ENCODE measurements around the gene WFIKKN2. TPM values are rescaled to one million over a fixed set of nuclear protein-coding genes. Genes with fewer than 3 reads are reported as not detected.
A peak's percentile ranks its signal among the peaks of the same experiment; 100 is the strongest.

Gene WFIKKN2
- total and polyA plus RNA-seq, 2 of the 13 experiments (the other 11 are each of a cell fraction or from before 2014, with no cell fraction given): not detected

DNA sequence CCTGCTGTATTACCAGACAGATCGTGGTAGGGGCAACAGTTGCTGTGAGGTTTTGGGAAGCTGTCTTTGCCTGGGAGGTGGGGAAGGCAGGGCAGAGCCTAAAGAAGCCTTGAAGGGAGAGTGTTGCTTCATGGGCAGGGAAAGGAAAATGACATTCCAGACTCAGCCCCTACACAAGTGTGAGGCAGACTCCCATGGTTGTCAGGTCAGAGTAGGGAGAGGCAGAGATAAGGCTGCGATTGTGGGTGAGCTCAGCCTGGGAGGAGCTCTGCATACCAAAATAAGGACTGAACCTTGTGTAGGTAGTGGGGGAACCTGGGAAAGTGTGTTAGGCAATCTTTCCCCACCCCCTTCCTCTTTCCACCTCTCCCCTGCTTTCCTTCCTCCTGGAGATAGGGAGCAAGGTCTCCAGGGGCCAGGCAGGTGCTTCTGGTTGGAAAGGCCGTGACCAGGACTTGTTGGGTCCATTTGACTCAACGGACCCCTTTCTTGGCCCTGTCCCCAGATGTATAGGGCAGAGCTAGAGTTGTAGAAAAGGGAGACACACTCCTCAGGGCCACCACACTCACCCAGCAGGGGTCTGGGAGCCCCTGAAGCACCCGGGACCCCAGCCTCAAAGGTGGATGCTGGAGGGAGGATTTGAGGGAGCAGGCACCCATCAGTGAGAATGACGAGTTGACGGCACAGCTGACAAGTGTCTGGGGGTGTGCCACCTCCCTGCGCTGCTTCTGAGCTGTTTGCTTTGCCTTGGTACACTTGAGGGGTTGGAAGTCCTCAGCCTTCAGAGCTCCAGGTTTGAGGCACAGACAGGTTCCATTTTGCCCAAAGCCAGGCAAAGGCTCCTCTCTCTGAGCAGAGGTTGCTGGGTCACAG lies 49.3 kb downstream of the WFIKKN2 start (continued):
- TF ChIP-seq ZBTB3 (CRISPR knock-in tag; IDR thresholded peaks at IDR 0.05; ENCODE audit: borderline replicate concordance, low read depth): no peak
- no peak for TF ChIP-seq BRCA1 (CRISPR knock-in tag; IDR thresholded peaks at IDR 0.05)
- TF ChIP-seq ZC3H13 (CRISPR knock-in tag; IDR thresholded peaks at IDR 0.05): no peak
- TF ChIP-seq, protein P1, sequence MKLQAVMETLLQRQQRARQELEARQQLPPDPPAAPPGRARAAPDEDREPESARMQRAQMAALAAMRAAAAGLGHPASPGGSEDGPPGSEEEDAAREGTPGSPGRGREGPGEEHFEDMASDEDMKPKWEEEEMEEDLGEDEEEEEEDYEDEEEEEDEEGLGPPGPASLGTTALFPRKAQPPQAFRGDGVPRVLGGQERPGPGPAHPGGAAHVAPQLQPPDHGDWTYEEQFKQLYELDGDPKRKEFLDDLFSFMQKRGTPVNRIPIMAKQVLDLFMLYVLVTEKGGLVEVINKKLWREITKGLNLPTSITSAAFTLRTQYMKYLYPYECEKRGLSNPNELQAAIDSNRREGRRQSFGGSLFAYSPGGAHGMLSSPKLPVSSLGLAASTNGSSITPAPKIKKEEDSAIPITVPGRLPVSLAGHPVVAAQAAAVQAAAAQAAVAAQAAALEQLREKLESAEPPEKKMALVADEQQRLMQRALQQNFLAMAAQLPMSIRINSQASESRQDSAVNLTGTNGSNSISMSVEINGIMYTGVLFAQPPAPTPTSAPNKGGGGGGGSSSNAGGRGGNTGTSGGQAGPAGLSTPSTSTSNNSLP (IDR thresholded peaks at IDR 0.05; ENCODE audit: low read depth, low read length): no peak
- TF ChIP-seq GATA4 (IDR thresholded peaks at IDR 0.05; ENCODE audit: borderline replicate concordance, low read depth): 0 out of 2 replicates have a peak, but pooled peaks have one; percentile 57
- peak; percentile 58; the same call in 1 of the 2 replicates for TF ChIP-seq NCOA1 (CRISPR knock-in tag; IDR thresholded peaks at IDR 0.05)
- no peak for TF ChIP-seq ZNF282 (IDR thresholded peaks at IDR 0.05; ENCODE audit: partially characterized antibody)
- TF ChIP-seq EP300 (IDR thresholded peaks at IDR 0.05; ENCODE audit: low read depth in 2 of 2, low read length in 2 of 2): peak in 1 of 2 experiments; percentile 80; a peak in 2 of 4 replicates
- TF ChIP-seq EP300 (CRISPR knock-in tag; IDR thresholded peaks at IDR 0.05; ENCODE audit: borderline replicate concordance): peak; percentile 57; the same call in 1 of the 2 replicates
- no peak for TF ChIP-seq ZNF451 (CRISPR knock-in tag; IDR thresholded peaks at IDR 0.05)
- TF ChIP-seq ARNTL (CRISPR knock-in tag; IDR thresholded peaks at IDR 0.05): no peak; the same call in 1 of the 2 replicates
- TF ChIP-seq YEATS2 (CRISPR knock-in tag; IDR thresholded peaks at IDR 0.05; ENCODE audit: borderline replicate concordance): 0 out of 2 replicates have a peak, but pooled peaks have one; percentile 21
- no peak for TF ChIP-seq JARID2 (CRISPR knock-in tag; IDR thresholded peaks at IDR 0.05; ENCODE audit: insufficient replicate concordance)
- TF ChIP-seq, protein P2, sequence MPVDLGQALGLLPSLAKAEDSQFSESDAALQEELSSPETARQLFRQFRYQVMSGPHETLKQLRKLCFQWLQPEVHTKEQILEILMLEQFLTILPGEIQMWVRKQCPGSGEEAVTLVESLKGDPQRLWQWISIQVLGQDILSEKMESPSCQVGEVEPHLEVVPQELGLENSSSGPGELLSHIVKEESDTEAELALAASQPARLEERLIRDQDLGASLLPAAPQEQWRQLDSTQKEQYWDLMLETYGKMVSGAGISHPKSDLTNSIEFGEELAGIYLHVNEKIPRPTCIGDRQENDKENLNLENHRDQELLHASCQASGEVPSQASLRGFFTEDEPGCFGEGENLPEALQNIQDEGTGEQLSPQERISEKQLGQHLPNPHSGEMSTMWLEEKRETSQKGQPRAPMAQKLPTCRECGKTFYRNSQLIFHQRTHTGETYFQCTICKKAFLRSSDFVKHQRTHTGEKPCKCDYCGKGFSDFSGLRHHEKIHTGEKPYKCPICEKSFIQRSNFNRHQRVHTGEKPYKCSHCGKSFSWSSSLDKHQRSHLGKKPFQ (CRISPR knock-in tag; IDR thresholded peaks at IDR 0.05; ENCODE audit: insufficient replicate concordance): no peak
- TF ChIP-seq, protein P3, sequence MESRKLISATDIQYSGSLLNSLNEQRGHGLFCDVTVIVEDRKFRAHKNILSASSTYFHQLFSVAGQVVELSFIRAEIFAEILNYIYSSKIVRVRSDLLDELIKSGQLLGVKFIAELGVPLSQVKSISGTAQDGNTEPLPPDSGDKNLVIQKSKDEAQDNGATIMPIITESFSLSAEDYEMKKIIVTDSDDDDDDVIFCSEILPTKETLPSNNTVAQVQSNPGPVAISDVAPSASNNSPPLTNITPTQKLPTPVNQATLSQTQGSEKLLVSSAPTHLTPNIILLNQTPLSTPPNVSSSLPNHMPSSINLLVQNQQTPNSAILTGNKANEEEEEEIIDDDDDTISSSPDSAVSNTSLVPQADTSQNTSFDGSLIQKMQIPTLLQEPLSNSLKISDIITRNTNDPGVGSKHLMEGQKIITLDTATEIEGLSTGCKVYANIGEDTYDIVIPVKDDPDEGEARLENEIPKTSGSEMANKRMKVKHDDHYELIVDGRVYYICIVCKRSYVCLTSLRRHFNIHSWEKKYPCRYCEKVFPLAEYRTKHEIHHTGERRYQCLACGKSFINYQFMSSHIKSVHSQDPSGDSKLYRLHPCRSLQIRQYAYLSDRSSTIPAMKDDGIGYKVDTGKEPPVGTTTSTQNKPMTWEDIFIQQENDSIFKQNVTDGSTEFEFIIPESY (CRISPR knock-in tag; IDR thresholded peaks at IDR 0.05): no peak
- TF ChIP-seq ZNF12 (CRISPR knock-in tag; IDR thresholded peaks at IDR 0.05): no peak
- TF ChIP-seq, protein P4, sequence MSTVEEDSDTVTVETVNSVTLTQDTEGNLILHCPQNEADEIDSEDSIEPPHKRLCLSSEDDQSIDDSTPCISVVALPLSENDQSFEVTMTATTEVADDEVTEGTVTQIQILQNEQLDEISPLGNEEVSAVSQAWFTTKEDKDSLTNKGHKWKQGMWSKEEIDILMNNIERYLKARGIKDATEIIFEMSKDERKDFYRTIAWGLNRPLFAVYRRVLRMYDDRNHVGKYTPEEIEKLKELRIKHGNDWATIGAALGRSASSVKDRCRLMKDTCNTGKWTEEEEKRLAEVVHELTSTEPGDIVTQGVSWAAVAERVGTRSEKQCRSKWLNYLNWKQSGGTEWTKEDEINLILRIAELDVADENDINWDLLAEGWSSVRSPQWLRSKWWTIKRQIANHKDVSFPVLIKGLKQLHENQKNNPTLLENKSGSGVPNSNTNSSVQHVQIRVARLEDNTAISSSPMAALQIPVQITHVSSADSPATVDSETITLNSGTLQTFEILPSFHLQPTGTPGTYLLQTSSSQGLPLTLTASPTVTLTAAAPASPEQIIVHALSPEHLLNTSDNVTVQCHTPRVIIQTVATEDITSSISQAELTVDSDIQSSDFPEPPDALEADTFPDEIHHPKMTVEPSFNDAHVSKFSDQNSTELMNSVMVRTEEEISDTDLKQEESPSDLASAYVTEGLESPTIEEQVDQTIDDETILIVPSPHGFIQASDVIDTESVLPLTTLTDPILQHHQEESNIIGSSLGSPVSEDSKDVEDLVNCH (CRISPR knock-in tag; IDR thresholded peaks at IDR 0.05): no peak
- TF ChIP-seq CBX5 (CRISPR knock-in tag; IDR thresholded peaks at IDR 0.05; ENCODE audit: borderline replicate concordance): peak; percentile 36; the same call in 1 of the 2 replicates
- TF ChIP-seq, protein P5, sequence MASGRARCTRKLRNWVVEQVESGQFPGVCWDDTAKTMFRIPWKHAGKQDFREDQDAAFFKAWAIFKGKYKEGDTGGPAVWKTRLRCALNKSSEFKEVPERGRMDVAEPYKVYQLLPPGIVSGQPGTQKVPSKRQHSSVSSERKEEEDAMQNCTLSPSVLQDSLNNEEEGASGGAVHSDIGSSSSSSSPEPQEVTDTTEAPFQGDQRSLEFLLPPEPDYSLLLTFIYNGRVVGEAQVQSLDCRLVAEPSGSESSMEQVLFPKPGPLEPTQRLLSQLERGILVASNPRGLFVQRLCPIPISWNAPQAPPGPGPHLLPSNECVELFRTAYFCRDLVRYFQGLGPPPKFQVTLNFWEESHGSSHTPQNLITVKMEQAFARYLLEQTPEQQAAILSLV (CRISPR knock-in tag; IDR thresholded peaks at IDR 0.05; ENCODE audit: borderline replicate concordance): no peak; the same call in 1 of the 2 replicates
- TF ChIP-seq ELF1 (CRISPR knock-in tag; IDR thresholded peaks at IDR 0.05): peak; percentile 35; the same call in 1 of the 2 replicates
